Hepatic stellate cell (primary cell): Measurements from ENCODE around the gene LGI4.
A peak's percentile ranks its signal among the peaks of the same experiment; 100 is the strongest.
"Not testable (repeated sequence)": the region's sequence is repeated elsewhere in the genome, so short reads cannot be mapped to it uniquely, and the experiment has no call there.

Source experiments
- DNase-seq: peaks from one replicate; pipeline ENCODE4 v3.0.0; 2011; ENCODE audit warnings: low spot score

The LGI4 gene

GRCh38 chr19:35141837-35142605, 7.2 kb upstream of the LGI4 start:
- DNase-seq: no peak

- DNase-seq: peak; percentile 99
Measured at GRCh38 chr19:35140962-35141836, 6.3 kb upstream of the LGI4 start.

- DNase-seq: no peak
Measured at GRCh38 chr19:35140207-35140961, 5.5 kb upstream of the LGI4 start.

- DNase-seq: no peak
Measured at GRCh38 chr19:35138305-35138892, 3.5 kb upstream of the LGI4 start, which contains the start of gene FXYD1. Gene FXYD1 (plus strand): TSS chr19:35138824. CDS start chr19:35140080, 1,256 bp downstream.

- DNase-seq: no peak
Measured at GRCh38 chr19:35136977-35137702, 2.3 kb upstream of the LGI4 start.

- no peak for DNase-seq
Measured at GRCh38 chr19:35136231-35136630, 1.4 kb upstream of the LGI4 start.

GRCh38 chr19:35135389-35135909, 590 bp upstream of the LGI4 start:
- DNase-seq: peak; percentile 95

GRCh38 chr19:35133826-35134225, 1.0 kb downstream of the LGI4 start:
- no peak for DNase-seq

- DNase-seq: no peak
Measured at GRCh38 chr19:35132254-35132653, 2.6 kb downstream of the LGI4 start.

GRCh38 chr19:35130761-35131720, 3.8 kb downstream of the LGI4 start:
- DNase-seq: no peak

GRCh38 chr19:35129724-35130274, 5.1 kb downstream of the LGI4 start:
- DNase-seq: not testable (repeated sequence)

GRCh38 chr19:35128398-35129057, 6.3 kb downstream of the LGI4 start:
- DNase-seq: no peak

GRCh38 chr19:35127871-35128270, 7.0 kb downstream of the LGI4 start:
- no peak for DNase-seq

- no peak for DNase-seq
Measured at GRCh38 chr19:35126624-35126959, 8.3 kb downstream of the LGI4 start.

GRCh38 chr19:35125749-35126623, 8.9 kb downstream of the LGI4 start:
- no peak for DNase-seq

GRCh38 chr19:35125270-35125717, 9.6 kb downstream of the LGI4 start:
- no peak for DNase-seq

- peak; percentile 100 for DNase-seq
Measured at GRCh38 chr19:35124098-35125060, 10.5 kb downstream of the LGI4 start.
